LNCAP (cell line): Measurements from ENCODE around the gene SEC22A.

Experiments used
- CTCF ChIP-seq: fragments of 450-650 bp; IDR thresholded peaks from 2 replicates; pipeline ENCODE4 v1.5.1; 2017; ENCODE audit warnings: mild to moderate bottlenecking

Gene SEC22A

DNA sequence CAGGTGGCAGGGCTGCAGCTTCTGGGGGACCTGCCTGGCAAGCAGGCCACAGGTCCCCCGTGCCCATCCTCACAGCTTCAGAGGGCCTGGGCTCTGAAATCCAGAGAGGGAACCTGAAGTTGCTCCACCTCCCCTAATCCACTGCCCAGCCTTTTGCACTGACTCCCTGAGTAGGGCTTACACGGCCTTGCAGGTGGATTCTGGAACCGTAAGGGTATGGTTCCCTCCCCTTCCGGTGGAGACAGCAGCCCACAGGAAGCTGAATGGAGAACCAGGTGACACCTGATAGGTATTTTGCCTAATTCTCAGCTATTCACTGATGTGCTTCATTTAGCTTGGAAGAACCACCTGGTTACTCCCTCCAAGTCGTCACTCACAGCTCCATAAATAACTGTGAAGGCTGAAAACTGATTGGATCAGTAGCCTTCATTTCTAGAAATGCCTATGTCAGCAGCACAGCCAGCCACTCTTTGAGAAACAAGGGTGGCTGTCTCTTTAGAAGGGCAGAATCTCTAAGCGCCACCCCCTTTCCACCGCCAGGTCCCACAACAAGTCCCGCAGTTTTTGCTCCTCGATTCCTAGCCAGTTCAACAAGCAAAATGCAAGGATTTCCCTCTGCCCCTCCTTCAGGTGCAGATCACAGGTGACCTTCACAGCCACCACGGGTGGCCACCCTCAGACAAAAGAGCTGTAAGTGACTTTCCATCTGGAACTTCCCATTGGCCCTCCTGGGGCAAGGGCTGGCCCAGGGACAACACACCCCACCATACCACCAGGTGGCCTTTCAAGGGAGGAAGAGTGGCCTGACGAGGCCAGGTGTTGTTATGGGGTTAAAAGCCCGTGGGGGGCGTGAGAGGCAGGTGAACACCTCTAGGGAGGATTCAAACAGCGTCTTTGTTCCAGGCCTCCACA is 112.9 kb downstream of the SEC22A start:
- TF ChIP-seq CTCF, result no peak

- no peak for TF ChIP-seq CTCF
Measured at GRCh38 chr3:123315271-123315595, 113.5 kb downstream of the SEC22A start.

DNA sequence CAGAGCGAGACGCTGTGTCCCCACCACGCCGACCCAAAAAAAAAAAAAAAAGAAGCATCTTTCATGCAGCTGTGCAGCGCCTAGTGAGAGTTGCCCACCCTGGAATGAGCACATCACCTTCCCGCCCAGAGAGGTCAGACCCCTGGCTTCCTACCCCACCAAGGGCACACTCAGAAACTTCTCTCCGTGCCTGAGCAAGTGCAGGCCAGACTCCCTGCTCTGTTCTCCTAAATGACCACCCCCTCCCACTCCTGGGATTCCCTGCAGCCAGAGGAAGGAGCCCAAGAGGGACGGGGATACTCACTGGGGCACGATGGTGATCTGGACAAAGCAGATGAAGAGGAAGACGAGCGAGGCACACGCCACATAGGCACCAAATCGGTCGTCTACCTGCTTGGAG is 116.0 kb downstream of the SEC22A start:
- no peak for TF ChIP-seq CTCF

- TF ChIP-seq CTCF, result no peak
Measured at GRCh38 chr3:123318374-123318773, 116.6 kb downstream of the SEC22A start.

DNA sequence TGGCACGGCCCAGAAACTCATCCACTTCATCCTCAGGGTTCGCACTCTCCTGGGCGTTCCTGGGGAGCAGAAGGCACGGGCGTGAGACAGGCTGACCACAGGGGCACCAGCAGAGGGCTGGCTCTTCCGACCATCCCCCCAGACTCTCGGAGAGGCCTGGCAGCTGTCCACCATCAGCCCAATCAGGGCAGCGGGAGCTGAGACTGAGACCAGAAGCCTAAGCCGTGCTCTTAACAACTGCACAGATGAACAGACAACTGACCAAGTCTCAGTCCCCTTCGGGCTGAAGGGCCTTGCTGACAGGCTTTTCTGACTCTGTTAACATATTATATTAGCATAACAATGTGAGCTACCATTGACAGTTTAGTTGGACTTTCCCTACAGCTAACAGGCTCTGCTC is 118.0 kb downstream of the SEC22A start:
- no peak for TF ChIP-seq CTCF

DNA sequence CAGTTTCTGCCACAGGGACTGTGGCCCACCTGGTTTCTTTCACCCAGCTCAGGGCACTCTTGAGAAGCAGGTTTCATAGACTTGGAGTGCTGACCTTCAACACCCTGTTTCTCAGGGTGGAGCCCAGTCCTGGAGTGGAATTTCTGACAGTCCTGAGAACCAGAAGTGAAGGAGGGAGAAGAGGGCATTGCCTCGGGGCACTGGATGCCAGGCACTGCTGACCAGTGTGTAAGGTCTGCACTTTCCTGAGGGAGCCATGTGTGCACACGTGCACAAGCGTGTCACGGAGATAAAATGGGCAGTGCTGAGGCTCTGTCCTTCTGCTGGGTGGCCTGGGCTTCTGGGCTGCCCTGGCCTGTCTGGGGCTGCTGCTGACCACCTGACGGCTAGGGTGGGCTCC is 118.5 kb downstream of the SEC22A start:
- TF ChIP-seq CTCF, result no peak

- no peak for TF ChIP-seq CTCF
Measured at GRCh38 chr3:123321806-123322205, 120.1 kb downstream of the SEC22A start.

GRCh38 chr3:123322866-123323265 is 121.1 kb downstream of the SEC22A start:
- TF ChIP-seq CTCF, result no peak
